Type B pancreatic cell (in vitro differentiated cells): ENCODE results near the gene KIF21A. TPM values are rescaled to one million over a fixed set of nuclear protein-coding genes. Genes with fewer than 3 reads are reported as not detected.
A peak's percentile ranks its signal among the peaks of the same experiment; 100 is the strongest.

Experiments
- DNase-seq: peaks from one replicate; pipeline ENCODE4 v3.0.0; 2021; ENCODE audit warnings: mixed read lengths; ENCODE audit not compliant: unreplicated experiment; ENCODE audit errors: extremely low spot score
- H3K27ac Mint-ChIP-seq: 2 replicates; pipeline ENCODE4 v1.8.0; 2021; ENCODE audit warnings: mild to moderate bottlenecking, mixed read lengths
- H3K27me3 Mint-ChIP-seq: 2 replicates; pipeline ENCODE4 v1.8.0; 2021; ENCODE audit warnings: mixed read lengths
- H3K36me3 Mint-ChIP-seq: 2 replicates; pipeline ENCODE4 v1.8.0; 2021; ENCODE audit warnings: mixed read lengths
- H3K4me1 Mint-ChIP-seq: one replicate; pipeline ENCODE4 v1.8.0; 2021; ENCODE audit warnings: mixed read lengths; ENCODE audit not compliant: unreplicated experiment
- H3K4me3 Mint-ChIP-seq: 2 replicates; pipeline ENCODE4 v1.8.0; 2021; ENCODE audit warnings: mild to moderate bottlenecking, mixed read lengths
- H3K9me3 Mint-ChIP-seq: 2 replicates; pipeline ENCODE4 v1.8.0; 2021; ENCODE audit warnings: mixed read lengths
- total RNA-seq: library from RNA; stranded (reverse); gene quantifications from 2 replicates; pipeline ENCODE4 v1.2.1, GENCODE V29; 2021; ENCODE audit warnings: low replicate concordance
- TF ChIP-seq, protein P1 (sequence below): fragments of 200-600 bp; sonication (generic); conservative IDR thresholded peaks from 2 replicates; pipeline ENCODE4 v1.5.0; 2021; ENCODE audit warnings: antibody characterized with exemption, mild to moderate bottlenecking

KIF21A gene
- total RNA-seq, 1 donor from 2014 or later, result 25.7 TPM

DNA sequence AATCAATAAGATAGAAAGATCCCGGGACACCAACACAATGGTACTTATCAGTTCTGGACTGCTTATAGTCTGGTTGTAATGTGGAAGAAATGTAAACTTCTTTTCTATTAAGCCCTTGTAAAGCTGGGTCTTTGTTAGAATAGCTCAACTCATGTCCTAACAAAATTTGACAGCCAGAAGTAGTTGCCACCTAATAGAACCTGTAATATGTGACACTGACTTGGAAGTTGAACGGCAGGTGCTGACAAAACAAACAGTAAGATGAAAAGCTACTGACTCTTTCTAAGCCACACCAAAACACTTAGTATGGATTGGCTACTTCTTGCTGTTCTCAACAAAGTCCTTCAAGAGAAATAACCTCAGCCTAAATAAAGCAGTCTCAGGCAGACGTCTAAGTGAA lies 56.6 kb downstream of the KIF21A start:
- H3K27me3 Mint-ChIP-seq, result no peaks in the 10 kb centered on the region
- no peak overlapping the region for H3K27ac Mint-ChIP-seq

DNA sequence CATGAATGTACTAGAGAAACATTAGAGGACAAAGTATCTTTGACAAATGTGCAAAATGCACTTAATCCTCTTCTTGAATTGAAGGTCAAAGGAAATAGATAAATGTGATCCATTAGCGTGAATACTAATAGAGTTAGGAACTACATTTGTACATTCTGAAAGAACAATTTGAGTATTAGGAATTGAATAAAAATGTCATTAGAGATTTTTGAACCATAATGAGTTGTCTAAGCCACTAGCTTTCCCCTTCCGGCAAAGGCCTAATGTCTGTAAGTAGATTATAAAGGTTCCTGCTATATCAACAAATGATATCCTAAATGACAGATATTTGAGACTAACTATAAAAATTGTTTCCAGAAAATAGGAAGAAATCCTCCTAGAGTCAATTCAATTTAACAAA lies 59.8 kb downstream of the KIF21A start:
- TF ChIP-seq, protein P1, sequence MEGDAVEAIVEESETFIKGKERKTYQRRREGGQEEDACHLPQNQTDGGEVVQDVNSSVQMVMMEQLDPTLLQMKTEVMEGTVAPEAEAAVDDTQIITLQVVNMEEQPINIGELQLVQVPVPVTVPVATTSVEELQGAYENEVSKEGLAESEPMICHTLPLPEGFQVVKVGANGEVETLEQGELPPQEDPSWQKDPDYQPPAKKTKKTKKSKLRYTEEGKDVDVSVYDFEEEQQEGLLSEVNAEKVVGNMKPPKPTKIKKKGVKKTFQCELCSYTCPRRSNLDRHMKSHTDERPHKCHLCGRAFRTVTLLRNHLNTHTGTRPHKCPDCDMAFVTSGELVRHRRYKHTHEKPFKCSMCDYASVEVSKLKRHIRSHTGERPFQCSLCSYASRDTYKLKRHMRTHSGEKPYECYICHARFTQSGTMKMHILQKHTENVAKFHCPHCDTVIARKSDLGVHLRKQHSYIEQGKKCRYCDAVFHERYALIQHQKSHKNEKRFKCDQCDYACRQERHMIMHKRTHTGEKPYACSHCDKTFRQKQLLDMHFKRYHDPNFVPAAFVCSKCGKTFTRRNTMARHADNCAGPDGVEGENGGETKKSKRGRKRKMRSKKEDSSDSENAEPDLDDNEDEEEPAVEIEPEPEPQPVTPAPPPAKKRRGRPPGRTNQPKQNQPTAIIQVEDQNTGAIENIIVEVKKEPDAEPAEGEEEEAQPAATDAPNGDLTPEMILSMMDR, result no peak
- DNase-seq, result no peak
- Mint-ChIP-seq H3K27ac (no peak overlapping the region), H3K4me1 (no peaks in the 10 kb centered on the region), H3K9me3 (no peaks in the 10 kb centered on the region), H3K4me3 (no peak overlapping the region), H3K27me3 (no peaks in the 10 kb centered on the region), H3K36me3 (no peaks in the 10 kb centered on the region)

More for the DNA sequence above, 56.6 kb downstream of the KIF21A start:
- Mint-ChIP-seq H3K9me3 (no peaks in the 10 kb centered on the region), H3K4me3 (no peak overlapping the region), H3K36me3 (no peaks in the 10 kb centered on the region), H3K4me1 (no peaks in the 10 kb centered on the region)
- DNase-seq, result no peak
- TF ChIP-seq, protein P1, result no peak

DNA sequence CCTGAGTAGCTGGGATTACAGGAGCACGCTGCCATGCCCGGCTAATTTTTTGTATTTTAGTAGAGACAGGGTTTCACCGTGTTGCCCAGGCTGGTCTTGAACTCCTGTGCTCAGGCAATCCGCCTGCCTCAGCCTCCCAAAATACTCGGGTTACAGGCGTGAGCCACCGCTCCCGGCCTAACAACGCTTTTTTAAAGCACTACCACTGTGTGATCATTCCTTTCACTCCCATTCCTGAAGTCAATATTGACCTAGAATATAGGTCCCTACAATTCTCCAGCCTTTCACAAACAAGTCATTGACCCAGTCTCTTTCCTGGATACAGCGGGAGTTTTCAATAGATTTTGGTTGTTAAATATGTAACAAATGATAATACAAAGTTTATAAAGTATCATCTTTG lies 62.8 kb downstream of the KIF21A start:
- Mint-ChIP-seq H3K27me3 (no peaks in the 10 kb centered on the region), H3K4me3 (no peak overlapping the region), H3K36me3 (no peaks in the 10 kb centered on the region), H3K27ac (no peak overlapping the region), H3K9me3 (peaks cover 5% of the 10 kb centered on the region), H3K4me1 (no peaks in the 10 kb centered on the region)
- TF ChIP-seq, protein P1, result no peak
- DNase-seq, result no peak

DNA sequence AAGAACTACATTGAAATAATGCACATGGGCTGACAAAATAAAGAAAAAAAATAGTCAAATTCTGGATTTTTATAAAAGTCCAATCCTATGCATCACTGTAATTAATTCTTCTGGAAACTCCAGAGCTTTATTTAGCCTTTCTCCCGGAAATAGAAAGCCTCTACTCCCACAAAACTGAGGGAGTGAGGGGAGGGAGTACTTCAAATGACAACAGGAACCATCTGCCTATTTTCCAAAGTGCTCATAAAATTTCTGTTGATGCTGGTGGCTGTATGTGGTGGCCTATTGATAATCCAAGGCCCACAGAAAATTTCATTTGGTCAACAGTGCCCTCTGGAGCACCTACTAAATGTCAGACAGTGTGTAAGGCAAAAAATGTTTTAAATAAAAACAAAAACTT lies 64.6 kb downstream of the KIF21A start:
- H3K4me1 Mint-ChIP-seq, result peaks cover under 1% of the 10 kb centered on the region
- H3K36me3 Mint-ChIP-seq, result no peaks in the 10 kb centered on the region
- no peak overlapping the region for H3K4me3 Mint-ChIP-seq
- TF ChIP-seq, protein P1, result no peak
- H3K27me3 Mint-ChIP-seq, result no peaks in the 10 kb centered on the region
- H3K27ac Mint-ChIP-seq, result no peak overlapping the region
- peaks cover 5% of the 10 kb centered on the region for H3K9me3 Mint-ChIP-seq
- DNase-seq, result no peak

DNA sequence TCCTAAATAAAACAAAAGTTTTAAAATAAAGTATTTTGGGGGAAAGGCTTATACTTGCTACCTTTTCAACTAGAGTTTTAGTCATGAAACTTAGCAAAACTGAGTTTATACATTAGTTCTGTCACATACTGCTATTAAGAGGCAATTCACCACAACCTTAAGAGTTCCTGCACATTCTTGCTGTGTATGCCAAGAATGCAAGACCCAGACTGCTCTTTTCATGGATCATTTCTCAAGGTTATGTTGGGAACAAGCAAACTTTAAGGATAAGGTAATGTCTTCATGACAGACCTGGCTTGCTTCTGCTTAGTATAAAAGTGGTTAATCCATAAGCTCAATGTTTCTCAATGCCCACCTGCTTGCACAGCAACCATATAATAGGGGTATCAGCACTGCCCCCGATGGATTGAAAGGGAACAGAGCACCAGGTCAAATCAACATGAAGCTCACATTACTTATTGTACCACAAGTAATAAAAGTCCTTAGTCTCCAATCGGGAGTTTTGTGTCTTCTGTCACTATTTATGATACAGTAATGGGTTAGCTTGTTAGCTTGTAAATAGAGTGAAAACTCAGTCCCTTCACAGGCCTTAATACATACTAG lies 67.6 kb downstream of the KIF21A start:
- Mint-ChIP-seq H3K4me3 (no peak overlapping the region), H3K4me1 (peaks cover 8% of the 10 kb centered on the region), H3K27me3 (no peaks in the 10 kb centered on the region), H3K9me3 (peaks cover 11% of the 10 kb centered on the region), H3K36me3 (no peaks in the 10 kb centered on the region), H3K27ac (no peak overlapping the region)
- DNase-seq, result no peak
- TF ChIP-seq, protein P1, result peak; percentile 41

DNA sequence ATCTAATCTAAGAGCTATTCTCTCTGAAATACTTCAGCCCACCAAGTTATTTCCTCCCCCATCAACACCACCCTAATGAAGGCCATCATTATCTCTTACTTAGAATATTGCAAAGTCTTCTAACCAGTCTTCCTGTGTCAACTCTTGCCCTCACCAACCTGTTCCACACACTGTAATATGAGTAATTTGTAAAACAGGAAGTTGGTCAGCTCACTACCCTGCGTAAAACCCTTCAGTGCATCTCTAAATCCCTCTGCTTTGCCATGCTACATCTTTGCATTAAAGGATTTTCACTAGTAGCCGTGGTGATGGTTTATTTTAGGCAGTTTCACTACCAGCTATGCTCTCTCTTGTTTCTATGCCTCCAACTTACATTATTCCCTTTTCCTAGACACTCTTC lies 70.0 kb downstream of the KIF21A start:
- H3K27me3 Mint-ChIP-seq, result no peaks in the 10 kb centered on the region
- H3K27ac Mint-ChIP-seq, result no peak overlapping the region
- TF ChIP-seq, protein P1, result no peak
- H3K9me3 Mint-ChIP-seq, result peaks cover 11% of the 10 kb centered on the region
- H3K4me3 Mint-ChIP-seq, result no peak overlapping the region
- no peaks in the 10 kb centered on the region for H3K36me3 Mint-ChIP-seq
- peaks cover 8% of the 10 kb centered on the region for H3K4me1 Mint-ChIP-seq
- no peak for DNase-seq
